Measurements from ENCODE around the gene CETP.

DNA sequence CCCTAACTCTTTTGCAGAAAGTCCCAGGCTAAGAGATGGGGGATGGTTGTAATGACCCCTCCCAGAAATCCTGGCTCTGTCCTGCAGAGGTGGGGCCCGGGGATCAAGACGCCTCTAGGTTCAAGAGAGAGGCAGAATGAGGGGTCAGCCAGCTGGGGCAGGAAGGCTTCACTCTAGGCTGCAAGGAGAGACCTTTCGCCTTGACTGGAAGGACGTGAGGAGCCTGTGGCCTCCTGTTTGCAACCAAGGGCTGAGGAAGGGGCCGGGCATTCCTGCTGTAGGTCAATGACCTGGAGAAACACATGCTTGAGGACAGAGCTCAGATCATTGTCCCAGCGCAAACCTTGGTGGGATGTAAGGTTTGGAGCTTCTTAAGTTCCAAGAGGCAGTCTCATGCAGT lies 8.7 kb upstream of the CETP start:
- no peak for TF ChIP-seq POLR2AphosphoS5 (IDR thresholded peaks at IDR 0.05)
- TF ChIP-seq, protein P1, sequence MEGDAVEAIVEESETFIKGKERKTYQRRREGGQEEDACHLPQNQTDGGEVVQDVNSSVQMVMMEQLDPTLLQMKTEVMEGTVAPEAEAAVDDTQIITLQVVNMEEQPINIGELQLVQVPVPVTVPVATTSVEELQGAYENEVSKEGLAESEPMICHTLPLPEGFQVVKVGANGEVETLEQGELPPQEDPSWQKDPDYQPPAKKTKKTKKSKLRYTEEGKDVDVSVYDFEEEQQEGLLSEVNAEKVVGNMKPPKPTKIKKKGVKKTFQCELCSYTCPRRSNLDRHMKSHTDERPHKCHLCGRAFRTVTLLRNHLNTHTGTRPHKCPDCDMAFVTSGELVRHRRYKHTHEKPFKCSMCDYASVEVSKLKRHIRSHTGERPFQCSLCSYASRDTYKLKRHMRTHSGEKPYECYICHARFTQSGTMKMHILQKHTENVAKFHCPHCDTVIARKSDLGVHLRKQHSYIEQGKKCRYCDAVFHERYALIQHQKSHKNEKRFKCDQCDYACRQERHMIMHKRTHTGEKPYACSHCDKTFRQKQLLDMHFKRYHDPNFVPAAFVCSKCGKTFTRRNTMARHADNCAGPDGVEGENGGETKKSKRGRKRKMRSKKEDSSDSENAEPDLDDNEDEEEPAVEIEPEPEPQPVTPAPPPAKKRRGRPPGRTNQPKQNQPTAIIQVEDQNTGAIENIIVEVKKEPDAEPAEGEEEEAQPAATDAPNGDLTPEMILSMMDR (IDR thresholded peaks at IDR 0.05), result no peak
- no peak for TF ChIP-seq POLR2A (IDR thresholded peaks at IDR 0.05)
- no peak for TF ChIP-seq EP300 (IDR thresholded peaks at IDR 0.05)

Measured in suprapubic skin (tissue), 4 donors.